Stimulated activated CD4-positive, alpha-beta T cell treated with anti-CD3 and anti-CD28 coated beads, Interleukin-12 subunit alpha, Interleukin-12 subunit beta, amount 100 ng/mL, for 48 hours (primary cell): ENCODE results near the gene SHLD1.
"Not testable (repeated sequence)": the region's sequence is repeated elsewhere in the genome, so short reads cannot be mapped to it uniquely, and the experiment has no call there.

Experiments used
- DNase-seq, 3 donors: peaks; one replicate each; pipeline ENCODE4 v3.0.0-alpha.2; 2020; ENCODE audit warnings: low read depth in 2 of 3, low spot score in 1 of 3

SHLD1 gene

DNA sequence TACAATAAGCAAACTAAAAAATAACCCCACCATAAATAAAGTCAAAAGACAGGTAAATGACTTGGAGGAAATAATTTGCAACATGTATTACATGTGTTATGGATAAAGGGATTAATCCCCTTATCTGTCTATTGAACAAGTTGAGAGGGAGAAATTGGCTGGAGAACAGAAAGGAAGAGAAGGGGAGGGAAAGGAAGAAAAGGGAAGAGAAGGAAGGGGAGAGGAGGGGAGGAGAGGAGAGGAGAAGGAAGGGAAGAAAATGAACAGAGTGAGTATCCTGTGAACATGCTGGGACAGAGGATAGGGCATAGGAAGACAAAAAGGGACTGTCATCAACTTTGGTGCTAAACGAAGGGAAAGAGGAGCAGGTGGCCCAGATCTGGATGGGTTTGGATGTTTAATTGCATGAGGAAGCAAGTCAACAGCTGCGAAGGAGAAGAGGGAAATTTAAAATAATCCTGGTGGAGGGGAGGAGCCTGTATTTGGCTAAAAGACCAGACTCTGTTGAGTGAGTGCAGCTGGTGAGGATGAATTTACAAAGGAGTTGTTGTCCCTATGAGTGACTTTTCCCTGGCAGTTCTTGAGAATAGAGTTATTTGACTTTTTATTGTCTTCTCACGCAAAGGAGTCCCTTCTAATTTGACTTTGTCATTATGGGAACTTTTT, 14.2 kb upstream of the SHLD1 start:
- DNase-seq: no peak

DNA sequence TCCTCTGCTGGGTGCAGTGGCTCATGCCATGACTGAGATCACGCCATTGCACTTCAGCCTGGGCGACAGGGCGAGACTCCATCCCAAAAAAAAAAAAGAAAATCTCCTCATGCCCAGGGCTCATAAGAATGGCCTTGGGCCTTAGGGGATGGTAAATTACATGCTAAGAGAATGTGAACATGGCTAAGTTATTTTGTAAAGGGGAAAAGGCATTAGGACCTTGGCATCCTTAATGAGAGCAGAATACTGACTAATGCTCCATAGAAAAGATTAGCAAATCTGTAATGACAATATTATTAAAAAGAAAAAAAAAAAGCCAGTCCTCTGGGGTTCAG, 12.6 kb upstream of the SHLD1 start:
- no peak for DNase-seq

DNA sequence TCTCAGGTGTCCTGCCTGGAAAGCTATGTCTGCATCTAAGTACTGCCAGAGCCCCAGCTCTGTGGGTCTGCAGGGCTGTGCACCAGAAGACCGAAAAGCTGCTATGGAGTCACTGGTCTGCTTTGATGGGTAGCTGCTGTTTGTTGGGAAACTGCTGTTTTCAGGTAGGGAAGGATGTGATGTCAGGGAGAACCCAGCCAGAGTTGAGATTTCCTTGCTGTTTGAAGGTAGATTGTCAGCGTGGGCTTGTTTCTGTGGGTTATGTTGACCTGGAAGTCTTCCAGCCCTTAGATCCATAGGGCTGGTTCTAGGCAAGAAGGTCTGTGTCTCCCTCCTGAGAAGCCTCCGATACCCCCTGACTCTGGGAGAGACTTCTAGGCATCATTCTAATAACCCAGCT, 12.2 kb upstream of the SHLD1 start:
- no peak for DNase-seq

DNA sequence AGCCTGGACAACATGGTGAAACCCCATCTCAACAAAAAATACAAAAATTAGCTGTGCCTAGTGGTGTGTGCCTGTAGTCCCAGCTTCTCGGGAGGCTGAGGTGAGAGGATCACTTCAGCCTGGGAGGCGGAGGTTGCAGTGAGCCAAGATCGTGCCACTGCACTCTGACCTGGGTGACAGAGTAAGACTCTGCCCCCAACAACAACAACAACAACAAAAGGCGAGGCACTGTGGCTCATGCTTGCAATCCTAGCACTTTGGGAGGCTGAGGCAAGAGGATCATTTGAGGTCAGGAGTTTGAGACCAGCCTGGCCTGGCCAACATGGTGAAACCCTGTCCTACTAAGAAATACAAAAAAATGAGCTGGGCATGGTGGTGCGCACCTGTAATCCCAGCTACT, 9.6 kb upstream of the SHLD1 start:
- not testable (repeated sequence) for DNase-seq

DNA sequence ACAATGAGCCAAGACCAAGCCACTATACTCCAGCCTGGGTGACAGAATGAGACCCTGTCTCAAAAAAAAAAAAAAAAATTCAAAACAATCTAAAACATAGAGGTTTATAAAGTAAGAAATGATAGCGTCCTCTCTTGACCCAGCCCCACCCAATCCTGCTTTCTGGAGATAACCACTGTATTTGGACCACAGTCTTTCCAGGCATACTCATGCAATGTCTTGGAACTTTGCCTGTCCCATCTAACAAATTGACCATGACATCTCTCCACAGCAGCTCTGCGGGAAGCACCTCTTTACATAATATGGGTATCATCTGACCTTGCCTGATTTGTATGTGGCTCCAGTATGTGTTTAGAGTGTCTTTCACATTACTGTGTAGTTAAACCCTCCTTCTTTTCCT, 9.1 kb upstream of the SHLD1 start:
- no peak for DNase-seq

DNA sequence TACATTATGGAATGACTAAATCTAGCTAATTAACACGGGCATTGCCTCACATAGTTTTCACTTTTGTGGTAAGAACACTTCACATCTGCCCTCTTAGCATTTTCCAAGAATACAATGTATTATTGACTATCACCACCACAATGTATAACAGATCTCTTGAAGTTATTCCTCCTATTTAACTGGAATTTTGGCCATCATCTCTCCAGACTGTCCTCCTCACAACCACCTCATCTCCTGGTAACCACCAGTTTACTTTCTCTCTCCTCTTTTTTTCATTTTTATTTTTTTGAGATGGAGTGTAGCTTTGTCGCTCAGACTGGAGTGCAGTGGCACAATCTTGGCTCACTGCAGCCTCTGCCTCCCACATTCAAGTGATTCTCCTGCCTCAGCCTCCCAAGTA, 8.2 kb upstream of the SHLD1 start:
- DNase-seq: no peak

DNA sequence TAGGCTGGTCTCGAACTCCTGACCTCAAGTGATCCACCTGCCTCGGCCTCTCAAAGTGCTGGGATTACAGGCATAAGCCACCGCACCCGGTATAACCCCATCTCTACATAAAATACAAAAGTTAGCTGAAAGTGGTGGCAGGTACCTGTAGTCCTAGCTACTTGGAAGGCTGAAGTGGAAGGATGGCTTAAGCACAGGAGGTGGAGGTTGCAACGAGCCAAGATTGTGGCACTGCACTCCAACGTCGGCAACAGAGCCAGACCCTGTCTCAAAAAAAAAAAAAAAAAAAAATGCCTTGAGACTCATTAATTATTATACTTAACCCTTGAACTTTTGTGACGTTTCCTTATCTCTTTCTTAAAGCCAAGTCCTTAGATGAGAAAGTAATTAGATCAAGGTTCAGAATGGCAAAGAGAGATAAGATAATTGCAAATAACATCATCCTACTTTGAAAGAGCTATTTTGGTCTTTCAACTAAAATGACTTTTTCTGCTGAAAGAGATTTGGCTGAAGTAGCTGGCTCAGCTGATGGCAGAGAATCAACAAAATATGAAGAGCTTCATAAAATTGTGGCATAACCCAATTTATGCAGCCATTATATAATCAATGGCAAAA, 4.7 kb upstream of the SHLD1 start:
- no peak for DNase-seq

DNA sequence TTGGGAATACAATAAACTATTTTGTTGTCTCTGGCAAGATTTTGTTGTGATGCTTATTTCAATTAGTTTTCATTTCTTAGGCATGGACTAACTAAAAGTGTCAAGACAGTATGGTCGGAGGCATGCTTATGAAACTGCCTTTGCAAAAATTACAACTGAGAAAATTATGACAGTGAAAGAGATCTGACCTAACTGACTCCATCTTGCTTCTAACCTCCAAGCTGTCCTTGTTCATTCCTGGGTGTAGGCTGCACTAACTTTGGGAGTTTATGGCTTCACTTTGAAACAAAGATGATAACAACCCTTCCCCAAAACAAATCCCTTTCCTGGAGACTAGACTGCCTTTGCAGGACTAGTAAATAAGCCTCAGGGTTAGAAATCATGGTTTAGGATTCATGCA, 4.1 kb upstream of the SHLD1 start:
- DNase-seq: no peak

DNA sequence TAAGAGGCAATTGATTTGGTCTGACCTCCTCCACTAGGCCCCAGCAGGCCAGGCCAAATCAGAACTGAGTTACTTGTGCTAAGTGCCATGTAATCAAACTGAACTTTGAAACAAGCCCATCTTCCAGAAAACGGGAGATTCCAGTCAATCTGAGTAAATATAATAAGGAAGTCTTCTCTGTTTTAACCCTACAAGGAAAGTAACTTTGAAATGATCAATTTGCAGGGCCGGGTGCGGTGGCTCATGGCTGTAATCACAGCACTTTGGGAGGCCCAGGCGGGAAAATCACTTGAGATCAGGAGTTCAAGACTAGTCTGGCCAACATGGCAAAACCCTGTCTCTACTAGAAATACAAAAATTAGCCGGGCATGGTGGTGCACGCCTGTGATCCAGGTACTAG, 2.0 kb upstream of the SHLD1 start:
- DNase-seq: no peak

DNA sequence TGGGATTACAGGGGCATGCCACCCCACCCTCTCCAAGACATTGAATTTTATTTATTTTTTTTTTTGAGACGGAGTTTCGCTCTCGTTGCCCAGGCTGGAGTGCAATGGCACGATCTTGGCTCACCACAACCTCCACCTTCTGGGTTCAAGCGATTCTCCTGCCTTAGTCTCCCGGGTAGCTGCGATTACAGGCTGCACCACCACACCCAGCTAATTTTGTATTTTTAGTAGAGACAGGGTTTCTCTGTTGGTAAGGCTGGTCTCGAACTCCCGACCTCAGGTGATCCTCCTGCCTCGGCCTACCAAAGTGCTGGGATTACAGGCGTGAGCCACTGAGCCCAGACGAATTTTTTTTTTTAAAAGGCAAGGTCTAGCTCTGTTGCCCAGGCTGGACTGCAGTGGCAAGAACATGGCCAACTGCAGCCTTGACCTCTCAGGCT, 669 bp upstream of the SHLD1 start:
- not testable (repeated sequence) for DNase-seq

DNA sequence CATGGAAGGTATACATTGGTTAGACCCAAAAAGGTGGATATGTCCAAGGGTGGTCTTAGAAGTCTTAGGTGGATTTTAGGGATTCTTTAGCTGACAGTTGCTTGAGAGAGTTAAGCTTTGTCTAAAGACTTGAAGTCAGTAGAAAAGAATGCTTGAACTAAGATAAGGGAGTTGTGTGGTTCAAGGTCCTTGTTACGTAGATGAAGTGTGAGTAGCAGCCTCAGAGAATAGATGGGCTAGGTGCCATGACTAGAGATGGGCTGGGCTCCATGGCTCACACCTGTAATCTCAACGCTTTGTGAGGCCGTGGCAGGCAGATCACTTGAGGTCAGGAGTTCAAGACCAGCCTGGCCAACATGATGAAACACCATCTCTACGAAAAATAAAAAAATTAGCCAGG, 1.7 kb downstream of the SHLD1 start:
- DNase-seq: no peak

DNA sequence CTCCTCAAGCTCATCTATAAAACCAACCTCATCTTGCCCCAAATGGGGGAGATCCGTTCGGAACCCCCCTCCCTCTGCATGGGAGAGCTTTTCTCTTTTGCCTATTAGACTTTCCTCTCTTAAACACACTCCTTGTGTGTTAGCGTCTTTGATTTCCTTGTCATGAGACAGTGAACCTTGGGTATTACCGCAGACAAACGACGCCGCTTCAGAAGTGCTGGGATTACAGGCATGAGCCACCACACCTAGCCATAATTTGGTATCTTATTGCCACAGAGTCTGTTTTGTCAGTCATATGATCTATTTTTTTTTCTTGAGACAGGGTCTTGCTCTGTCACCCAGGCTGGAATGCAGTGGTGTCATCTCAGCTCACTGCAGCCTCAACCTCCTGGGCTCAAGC, 3.6 kb downstream of the SHLD1 start:
- no peak for DNase-seq

DNA sequence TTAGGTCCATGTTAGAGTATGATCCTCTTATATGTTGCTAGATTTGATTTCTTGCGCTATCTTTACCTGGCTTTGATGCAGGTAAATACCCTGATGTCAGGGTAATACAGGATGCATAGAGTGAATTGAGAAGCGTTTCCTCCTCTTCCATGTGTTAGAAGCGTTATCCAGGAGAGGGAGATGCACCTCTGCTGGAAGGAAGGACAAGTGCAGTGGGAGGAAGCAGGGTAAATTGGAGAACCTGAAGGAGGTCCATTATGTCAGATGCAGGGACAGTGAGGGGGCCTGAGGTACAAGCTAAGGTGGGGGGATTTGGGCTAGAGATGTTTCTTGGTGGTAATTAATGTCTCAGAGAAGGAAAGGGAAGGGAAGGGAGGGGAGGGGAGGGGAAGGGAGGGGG, 7.7 kb downstream of the SHLD1 start:
- DNase-seq: no peak

DNA sequence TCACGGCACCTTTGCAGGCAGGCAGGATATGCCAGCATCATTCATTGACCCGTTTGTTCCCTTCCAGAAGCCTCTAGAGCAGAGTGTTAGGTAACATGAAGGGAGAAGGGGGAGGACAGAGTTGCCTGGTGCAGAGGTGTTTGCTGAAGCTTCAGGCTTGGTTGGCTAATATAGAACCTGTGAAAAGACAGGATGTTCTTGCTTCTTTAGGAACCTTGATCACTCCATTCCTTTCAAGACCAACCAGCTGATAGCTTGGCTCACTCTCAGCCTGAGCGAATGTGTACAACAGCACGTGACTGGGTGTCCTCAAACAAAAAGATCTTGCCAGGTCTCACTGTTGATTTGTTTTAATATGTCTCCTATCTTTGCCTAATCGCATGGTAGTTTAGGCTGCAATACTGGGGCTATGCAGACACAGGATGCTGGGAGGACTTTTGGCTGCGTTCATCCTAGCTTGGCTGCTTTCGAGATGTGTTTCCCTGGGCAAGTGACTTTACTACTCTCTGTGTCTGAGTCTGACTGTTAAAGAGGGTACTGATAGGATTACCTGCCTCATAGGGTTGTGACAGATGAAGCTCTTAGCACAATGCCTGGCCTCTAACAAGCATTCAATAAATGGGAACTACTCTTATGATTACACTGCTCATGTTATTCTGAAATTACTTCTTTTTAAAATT, 16.0 kb downstream of the SHLD1 start:
- no peak for DNase-seq

DNA sequence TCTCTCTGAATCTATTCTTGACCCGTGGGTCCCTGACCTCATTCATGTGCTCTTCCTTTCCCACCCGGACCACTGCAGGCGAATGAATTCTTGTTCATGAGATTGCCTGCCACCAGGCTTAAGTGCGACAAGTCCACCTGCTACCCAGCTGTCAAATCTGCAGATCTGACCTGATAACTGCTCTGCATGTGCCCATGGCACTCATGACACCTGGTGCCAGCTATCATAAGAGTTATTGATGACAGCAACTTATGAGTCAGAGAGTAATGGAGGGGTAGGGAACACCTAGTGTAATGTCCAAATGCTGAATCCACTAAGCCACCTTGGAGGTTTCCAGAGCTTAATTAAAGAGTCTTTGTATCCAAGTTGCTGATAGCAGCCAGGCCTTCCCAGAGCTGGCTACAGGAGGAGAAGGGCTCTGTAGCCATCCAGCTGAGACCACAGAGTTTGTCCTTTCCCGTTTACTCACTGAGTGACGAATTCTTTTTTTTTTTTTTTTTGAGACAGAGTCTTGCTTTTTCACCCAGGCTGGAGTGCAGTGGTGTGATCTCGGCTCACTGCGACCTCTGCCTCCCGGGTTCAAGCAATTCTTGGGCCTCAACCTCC, 17.4 kb downstream of the SHLD1 start:
- no peak for DNase-seq

DNA sequence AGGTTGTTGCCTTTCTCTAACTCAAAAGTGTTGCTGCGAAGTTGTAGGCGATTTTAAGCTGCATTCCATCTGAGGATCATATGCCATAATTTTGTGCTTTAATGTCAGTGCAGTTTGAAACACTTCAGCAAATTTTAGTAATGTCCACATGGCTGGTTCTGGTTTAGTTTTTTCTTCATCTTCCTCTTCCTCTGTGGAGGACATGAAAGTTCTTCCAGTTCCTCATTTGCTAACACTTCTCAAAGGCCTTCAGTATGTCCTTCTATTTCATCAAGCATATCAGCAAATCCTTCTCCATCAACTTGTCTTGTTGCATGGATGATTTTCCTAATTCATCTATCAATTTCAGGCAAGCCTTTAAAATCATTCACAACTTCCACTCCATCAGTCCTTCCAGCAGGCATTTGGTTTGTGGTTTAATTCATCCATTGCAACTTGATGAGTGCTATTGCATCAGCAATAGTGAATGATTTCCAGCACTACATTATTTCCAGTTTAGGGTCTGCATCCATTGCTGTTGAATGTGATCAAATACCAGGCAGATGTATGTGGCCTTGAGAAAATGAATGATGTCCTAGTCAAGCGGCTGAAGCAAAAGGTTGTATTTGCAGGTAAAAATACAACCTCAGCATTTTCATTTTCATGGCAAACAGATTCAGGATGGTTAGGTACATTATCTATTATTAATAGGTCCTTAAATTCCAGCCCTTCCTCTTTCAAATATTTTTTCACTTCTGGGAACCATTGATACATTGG, 20.2 kb downstream of the SHLD1 start:
- DNase-seq: no peak

DNA sequence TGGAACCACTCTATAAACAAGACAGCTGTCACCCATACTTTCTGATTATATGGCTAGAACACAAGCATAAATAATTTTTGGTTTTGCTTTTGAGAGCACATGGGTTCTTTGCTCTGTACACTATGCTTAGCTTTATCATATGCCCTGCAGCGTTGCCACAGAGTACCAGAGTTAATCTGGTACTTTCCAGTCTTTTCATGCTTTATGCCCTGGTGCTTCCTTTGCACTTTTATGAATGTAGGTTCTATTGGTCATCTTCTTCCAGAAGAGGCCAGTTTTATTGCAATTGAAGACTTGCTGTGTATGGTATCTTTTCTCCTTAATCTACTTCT, 20.8 kb downstream of the SHLD1 start:
- no peak for DNase-seq

DNA sequence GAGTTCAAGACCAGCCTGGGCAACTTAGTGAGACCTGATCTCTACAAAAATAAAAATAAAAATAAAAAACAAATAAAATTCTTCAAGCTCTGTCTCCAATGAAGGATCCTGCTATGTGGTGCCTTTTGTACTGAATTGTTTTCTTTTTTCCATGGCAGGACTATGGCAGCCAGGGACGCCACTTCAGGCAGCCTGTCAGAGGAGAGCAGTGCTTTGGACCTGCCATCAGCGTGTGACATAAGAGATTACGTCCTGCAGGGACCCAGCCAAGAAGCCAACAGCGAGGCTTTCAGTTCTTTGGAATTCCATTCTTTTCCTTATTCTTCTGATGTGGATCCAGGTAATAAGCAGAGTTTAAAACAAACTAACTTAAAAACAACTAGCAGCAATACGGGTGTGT, 22.5 kb downstream of the SHLD1 start:
- DNase-seq: no peak

DNA sequence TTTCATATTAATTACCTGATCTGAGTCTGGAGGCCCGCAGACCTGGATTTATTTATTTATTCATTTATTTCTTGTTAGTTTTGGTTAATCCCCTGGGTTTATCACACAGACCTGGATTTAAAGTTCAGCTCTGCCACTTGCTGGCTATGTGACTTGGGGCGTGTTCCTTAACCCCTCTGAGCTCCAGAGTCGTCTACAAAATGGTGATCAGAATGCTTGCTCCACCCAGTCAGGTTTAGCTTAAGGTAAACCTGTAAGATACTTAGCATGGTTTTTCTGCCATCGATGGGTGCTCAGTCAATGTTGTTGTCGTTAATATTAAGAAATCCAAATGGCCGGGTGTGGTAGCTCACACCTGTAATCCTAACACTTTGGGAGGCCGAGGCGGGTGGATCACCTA, 23.4 kb downstream of the SHLD1 start:
- DNase-seq: no peak

DNA sequence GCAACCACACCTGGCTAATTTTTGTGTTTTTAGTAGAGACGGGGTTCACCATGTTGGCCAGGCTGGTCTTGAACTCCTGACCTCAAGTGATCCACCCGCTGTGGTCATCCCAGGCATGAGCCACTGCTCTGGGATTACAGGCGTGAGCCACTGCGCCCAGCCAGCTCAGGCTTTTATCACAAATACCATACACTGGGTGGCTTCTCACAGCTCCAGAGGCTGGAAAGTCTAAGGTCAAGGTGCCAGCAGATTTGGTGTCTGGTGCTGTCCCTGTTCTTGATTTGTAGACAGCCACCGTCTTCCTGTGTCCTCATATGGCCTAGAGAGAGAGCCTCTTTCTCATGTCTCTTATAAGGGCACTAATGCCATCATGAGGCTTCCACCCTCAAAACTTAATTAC, 25.9 kb downstream of the SHLD1 start:
- no peak for DNase-seq

DNA sequence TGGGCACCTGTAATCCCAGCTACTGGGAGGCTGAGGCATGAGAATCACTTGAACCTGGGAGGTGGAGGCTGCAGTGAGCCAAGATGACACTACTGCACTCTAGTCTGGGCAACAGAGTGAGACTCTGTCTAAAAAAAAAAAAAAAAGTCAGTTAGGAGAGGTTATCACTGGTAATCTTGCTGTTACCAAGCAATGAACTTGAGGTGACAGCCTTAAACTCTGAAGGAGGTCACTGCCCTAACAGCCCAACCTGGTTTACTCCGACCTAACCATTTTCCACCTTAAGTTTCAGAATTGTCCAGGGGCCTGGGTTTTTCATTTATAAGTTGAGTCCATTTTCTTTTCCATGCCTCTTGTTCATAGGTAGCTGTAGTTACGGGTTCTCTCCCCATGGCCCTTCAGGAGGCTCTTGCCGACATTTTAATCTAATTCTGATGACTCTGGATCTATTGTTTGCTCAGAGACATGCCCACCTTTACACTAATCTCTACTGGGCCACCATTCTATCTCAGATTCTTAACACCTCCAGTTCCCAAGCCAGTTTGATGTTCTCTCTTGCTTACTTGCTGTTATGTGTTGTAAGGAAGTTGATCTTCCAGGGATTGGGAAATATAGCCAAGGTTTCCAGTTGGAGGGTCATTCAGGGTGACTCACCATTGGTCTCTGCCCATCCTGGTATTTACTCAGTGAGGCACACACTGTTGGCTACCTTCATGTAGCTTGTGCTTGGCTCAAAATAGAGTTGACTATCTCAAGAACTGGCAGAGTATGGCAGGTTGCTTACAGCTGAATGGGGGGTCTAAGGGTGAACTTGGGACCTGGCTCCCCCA, 29.1 kb downstream of the SHLD1 start:
- DNase-seq: no peak
